KG1 (cell line): Measurements from ENCODE around the gene RARG.

ENCODE experiments used
- DNase-seq: peaks from one replicate; lab custom pipeline; 2025; lab: John Stamatoyannopoulos, UW

The RARG gene

GRCh38 chr12:53231921-53232645 lies at the start of gene RARG:
RARG (minus strand) TSS chr12:53232209; CDS start chr12:53227545, 4,664 bp downstream.
- no peak for DNase-seq

DNA sequence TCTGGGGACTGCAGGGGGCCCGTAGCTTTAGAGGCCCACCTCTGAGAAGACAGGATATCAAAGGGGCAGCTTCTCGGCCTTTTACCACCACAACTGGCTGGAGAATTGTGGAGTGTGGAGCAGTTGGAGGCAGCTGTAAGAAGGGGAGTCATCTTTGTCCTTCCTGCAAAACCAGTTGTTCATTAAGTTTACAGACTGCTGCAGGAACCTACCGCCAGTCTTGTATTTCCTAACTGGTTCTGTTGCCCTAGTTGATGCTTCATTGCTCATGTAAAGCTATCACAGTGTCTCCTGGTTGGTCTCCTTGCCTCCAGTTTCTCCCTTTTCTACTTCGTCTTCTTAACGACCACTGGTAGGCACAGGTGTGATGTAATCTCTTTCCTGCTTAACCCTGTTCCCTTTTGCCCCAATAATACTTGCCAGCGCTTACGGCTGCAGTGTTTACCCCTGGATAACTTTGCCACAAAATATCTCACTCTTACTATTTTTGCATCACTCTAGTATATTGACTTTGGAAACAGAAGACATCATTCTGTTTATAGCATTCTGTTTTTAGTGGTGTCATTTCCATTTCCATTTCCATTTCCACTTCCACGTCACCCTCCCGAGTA lies 48.0 kb upstream of the RARG start:
- no peak for DNase-seq

DNA sequence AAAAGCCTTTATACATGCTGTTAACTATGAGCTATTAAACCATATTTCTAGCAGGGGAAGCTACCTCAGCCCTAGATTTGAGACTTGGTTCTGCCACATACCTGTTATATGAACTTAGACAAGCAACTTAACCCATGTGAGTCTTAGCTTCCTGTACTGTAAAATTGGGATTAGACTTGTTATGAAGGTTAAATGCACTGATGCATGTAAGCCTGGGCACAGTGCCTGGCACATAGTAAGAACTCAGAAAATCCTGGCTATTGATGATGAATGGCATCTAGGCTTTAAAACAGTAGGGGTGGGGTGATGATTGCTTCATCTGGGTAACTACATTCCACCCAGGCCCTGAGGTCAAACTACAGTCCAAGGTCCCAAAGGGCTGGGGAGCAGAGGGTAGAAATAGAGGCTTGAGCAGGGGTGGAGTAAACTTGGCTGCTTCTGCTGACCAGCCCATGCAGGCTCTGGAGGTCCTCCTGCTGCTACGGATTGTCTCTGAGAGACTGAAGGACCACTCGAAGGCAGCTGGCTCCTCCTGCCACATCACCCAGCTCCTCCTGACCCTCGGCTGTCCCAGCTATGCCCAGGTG lies 47.4 kb upstream of the RARG start:
- no peak for DNase-seq

- no peak for DNase-seq
Observed at GRCh38 chr12:53277981-53278380, 46.0 kb upstream of the RARG start.

- DNase-seq: no peak
Observed at GRCh38 chr12:53276511-53276910, 44.5 kb upstream of the RARG start.

DNA sequence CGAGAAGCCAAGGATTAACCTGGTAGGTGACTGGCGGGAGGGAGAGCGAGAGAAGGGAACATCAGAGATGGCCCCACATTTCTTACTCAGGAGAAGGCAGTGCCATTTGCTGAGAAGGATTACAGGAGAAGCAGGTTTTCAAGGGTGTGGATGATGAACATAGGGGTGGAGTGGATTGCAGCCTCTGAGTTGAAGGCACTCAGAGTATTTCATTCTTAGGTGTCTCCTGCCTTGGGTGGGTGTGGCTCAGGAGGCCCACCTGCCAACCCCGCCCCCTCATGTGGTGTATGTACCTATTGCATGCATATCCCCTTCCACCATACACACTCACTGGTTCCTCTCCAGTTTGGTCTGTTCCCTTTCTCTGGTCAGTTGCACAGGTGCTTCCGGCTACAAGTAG lies 42.4 kb upstream of the RARG start:
- no peak for DNase-seq

GRCh38 chr12:53268630-53269562 lies 36.9 kb upstream of the RARG start:
- DNase-seq: no peak

DNA sequence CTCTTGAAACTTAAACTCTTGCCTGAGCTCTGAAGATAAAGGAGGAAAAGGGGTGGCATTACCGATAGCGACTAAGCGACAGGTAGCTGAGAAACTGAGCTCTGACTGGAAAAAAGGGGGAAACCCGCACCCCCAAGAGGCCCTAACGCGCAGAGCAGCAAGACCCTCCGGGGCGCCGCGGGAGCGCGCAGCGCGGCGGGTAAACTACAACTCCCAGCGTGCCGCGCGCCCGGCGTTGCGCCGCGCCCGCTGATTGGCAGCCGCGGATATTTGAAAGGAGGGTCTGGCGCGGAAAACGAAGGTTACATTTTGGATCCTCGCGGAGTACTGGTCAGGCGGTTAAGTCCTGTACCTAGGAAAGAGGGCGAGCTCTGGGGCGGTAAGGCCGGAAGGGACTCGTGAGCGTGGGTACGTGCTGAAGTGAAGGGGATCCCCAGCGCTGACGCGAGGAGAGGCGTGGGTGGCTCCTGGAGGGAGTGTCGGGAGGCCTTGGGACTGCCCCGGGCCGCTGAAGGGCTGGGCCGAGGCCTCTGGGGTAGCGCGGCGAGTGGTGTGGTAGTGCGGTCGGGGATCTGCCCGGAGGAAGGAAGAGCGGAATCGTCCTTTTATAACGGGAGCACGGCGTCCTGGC lies 36.1 kb upstream of the RARG start, which contains the start of gene ESPL1:
Gene ESPL1, plus strand, starts transcription at position 301 of the 631 bp plus-strand sequence. CDS start 468 bp downstream, outside the sequence.
- DNase-seq: peak; percentile 47

- no peak for DNase-seq
Observed at GRCh38 chr12:53267306-53267998, 35.4 kb upstream of the RARG start.

DNA sequence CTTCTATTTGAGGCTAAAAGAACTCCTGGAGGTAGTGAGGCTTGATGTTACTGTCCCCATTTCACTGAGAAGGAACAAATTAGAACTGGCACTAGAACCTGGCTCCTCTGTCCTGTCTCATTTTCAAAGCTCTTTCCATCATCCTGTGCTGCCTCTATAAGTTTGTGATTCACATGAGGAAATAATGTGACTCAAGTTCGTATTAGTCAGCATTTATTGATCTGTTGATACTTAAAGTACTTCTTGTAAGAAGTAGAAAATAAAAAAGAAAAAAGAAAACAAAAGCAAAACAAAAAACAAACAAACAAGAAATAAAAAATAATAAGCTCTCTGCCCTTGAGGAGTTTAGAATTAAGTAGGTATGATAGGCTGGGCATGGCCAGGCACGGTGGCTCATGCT lies 33.8 kb upstream of the RARG start:
- DNase-seq: no peak

GRCh38 chr12:53259891-53260290 lies 27.9 kb upstream of the RARG start:
- DNase-seq: no peak

- no peak for DNase-seq
Observed at GRCh38 chr12:53258541-53259539, 26.8 kb upstream of the RARG start.

- no peak for DNase-seq
Observed at GRCh38 chr12:53255996-53256395, 24.0 kb upstream of the RARG start.

GRCh38 chr12:53254816-53255545 lies 23.0 kb upstream of the RARG start:
- DNase-seq: no peak

GRCh38 chr12:53253298-53253697 lies 21.3 kb upstream of the RARG start:
- no peak for DNase-seq

DNA sequence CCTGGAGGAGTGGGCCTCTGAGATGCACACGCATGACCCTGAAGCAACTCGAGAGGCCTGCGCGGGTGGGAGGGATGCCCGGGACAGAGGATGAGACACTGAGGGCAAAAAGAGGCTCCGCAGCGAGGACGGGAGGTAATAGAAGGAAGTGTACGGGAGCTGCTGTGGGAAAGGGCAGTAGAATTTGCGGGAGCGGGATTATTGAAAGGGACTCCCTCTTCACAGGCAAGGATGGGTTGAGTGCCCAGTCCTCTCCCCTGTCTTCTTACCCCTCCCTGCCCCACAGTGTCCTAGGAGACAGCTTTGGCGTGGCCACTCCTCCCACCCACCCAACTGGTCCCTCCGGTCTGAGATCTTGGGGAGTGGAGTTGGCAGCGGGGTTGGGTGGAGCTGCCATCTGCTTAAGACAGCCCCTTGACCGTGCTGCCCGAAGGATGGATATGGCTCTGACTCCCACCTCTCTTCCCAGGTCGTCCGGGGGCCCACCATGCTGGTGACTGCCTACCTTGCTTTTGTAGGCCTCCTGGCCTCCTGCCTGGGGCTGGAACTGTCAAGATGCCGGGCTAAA lies 20.4 kb upstream of the RARG start:
- no peak for DNase-seq

DNA sequence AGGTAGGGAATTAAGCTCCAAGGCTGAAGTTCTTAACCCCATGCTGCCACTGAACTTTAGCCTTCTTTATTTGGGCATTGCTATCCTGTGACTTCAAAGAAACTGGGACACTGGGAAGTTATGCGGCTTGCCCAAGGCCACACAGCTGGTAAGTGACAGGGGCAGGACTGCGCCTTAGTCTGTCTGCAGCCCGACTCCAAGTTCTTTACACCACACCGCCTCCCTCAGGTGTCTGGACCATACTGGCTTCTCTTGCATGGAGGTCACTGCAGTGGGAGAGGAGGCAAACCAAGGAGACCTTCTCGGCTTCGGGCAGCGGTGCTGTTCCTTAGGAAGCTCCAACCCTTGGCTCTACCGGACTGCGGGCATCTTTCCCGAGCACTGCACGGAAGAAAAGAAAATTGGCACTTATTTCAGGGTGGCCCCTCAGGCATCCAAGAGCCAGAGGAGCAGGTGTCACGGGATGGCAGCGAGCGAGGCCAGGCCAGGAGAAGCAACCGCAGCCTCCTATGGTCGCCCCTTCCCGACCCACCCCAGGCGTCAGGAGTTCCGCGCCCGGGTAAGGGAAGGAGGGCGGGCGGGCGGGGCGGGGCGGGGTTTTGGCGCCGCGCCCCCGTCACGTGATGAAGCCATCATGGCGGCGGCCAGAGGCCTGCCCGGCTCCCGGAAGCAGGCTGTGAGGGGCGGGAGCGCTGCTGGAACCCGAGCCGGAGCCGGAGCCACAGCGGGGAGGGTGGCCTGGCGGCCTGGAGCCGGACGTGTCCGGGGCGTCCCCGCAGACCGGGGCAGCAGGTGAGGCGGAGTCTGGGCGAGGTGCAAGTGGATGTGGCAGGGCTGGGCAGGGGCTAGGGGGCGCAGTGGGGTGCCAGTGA lies 19.7 kb upstream of the RARG start:
- DNase-seq: no peak

DNA sequence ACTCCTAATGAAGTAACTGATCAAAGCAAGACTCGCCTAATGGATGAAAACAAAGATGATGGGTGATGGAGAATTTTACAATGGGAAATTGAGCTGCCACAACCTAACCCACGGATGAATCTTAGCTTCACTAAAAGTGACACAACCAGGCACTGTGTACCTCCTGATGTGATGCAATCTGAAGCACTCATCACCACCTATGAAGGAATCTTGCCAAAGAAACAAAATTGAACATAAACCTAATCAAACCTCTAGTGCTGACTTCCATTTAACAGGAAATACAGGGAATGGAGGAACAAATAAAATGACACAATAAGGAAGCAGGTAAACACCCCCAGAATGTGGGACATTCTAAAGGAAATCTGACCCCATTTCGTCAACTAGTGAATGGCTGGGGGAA lies 13.3 kb upstream of the RARG start:
- no peak for DNase-seq
